Measurements from ENCODE around the gene SLCO2B1.

GRCh38 chr11:75198278-75198973 is 47.5 kb downstream of the SLCO2B1 start:
- TF ChIP-seq CTCF (tag by site-specific recombination; IDR thresholded peaks at IDR 0.05): no peak
- TF ChIP-seq MYNN (tag by site-specific recombination; IDR thresholded peaks at IDR 0.05; ENCODE audit: borderline replicate concordance): no peak
- TF ChIP-seq ZEB2 (tag by site-specific recombination; IDR thresholded peaks at IDR 0.05): no peak

Measured in HEK293 (cell line).